Caco-2 (cell line): ENCODE results near the gene MAP3K19. TPM values are rescaled to one million over a fixed set of nuclear protein-coding genes. Genes with fewer than 3 reads are reported as not detected.

Source experiments
- BruUV-seq: library from RNA; stranded (reverse); fragments of 400-500 nt; replicated peaks from 2 replicates; lab custom pipeline; 2021; lab: Mats Ljungman, UMichigan
- CTCF ChIA-PET: fragments of 300-600 bp; sonication (Branson Sonifier 250); formaldehyde crosslinking; loops from one replicate; lab custom pipeline; 2022; ENCODE audit warnings: antibody characterized with exemption; lab: Charles Lee
- POLR2A ChIA-PET: fragments of 300-600 bp; sonication (Branson Sonifier 250); formaldehyde crosslinking; loops from one replicate; lab custom pipeline; 2022; ENCODE audit warnings: antibody characterized with exemption; lab: Charles Lee
- DNase-seq, 2 experiments: peaks; one replicate each; pipeline versions ENCODE4 v3.0.0 to v3.0.0-alpha.2; 2020 to 2022
- H3K27me3 ChIP-seq: replicated peaks from 2 replicates; pipeline ENCODE4 v1.6.0; 2011; ENCODE audit warnings: low read length; ENCODE audit not compliant: control insufficient read depth, insufficient read depth
- H3K36me3 ChIP-seq: 2 replicates; pipeline ENCODE4 v1.5.1; 2011; ENCODE audit warnings: low read length; ENCODE audit not compliant: control insufficient read depth, insufficient read depth
- H3K4me1 ChIP-seq: fragments of 250-450 bp; sonication (Bioruptor Pico); 2 replicates; pipeline ENCODE4 v1.5.1; 2020; ENCODE audit warnings: mild to moderate bottlenecking
- H3K4me3 ChIP-seq: 2 replicates; pipeline ENCODE4 v1.5.1; 2011; ENCODE audit warnings: low read depth, mild to moderate bottlenecking, control low read depth, low read length
- H3K9me3 ChIP-seq: fragments of 250-450 bp; sonication (Bioruptor Pico); 2 replicates; pipeline ENCODE4 v1.5.1; 2020; ENCODE audit warnings: mild to moderate bottlenecking, moderate library complexity
- H3K27ac Mint-ChIP-seq: one replicate; pipeline ENCODE4 v1.8.0; 2022; ENCODE audit warnings: mixed read lengths; ENCODE audit not compliant: unreplicated experiment
- H3K27me3 Mint-ChIP-seq: one replicate; pipeline ENCODE4 v1.8.0; 2022; ENCODE audit warnings: mixed read lengths; ENCODE audit not compliant: insufficient read depth, unreplicated experiment
- H3K36me3 Mint-ChIP-seq: one replicate; pipeline ENCODE4 v1.8.0; 2022; ENCODE audit warnings: mild to moderate bottlenecking, mixed read lengths; ENCODE audit not compliant: insufficient read depth, unreplicated experiment
- H3K4me1 Mint-ChIP-seq: one replicate; pipeline ENCODE4 v1.8.0; 2022; ENCODE audit warnings: low read depth, mixed read lengths; ENCODE audit not compliant: unreplicated experiment
- H3K4me3 Mint-ChIP-seq: one replicate; pipeline ENCODE4 v1.8.0; 2022; ENCODE audit warnings: mild to moderate bottlenecking, moderate library complexity, mixed read lengths; ENCODE audit not compliant: unreplicated experiment
- H3K9me3 Mint-ChIP-seq: one replicate; pipeline ENCODE4 v1.8.0; 2022; ENCODE audit warnings: mixed read lengths; ENCODE audit not compliant: unreplicated experiment
- intact Hi-C: fragments of 100-400 bp; cut with micrococcal nuclease; formaldehyde crosslinking; loops from one replicate; pipeline ENCODE4 v1.10.0; 2022; ENCODE audit not compliant: unreplicated experiment
- total RNA-seq: library from RNA; stranded (reverse); gene quantifications from 2 replicates; pipeline ENCODE4 v1.2.3, GENCODE V29; 2022
- TF ChIP-seq, protein P1 (sequence below), 2 experiments: fragments of 200-600 bp in 1 of 2; IDR thresholded peaks; 1 replicate in 1 of 2; 2 replicates in 1 of 2; pipeline versions ENCODE4 v1.5.1 to v1.8.0; 2011 to 2022; ENCODE audit warnings: antibody characterized with exemption in 1 of 2, control low read depth in 1 of 2, inconsistent platforms in 1 of 2, low read depth in 1 of 2, low read length in 1 of 2, mild to moderate bottlenecking in 1 of 2, moderate library complexity in 1 of 2; ENCODE audit not compliant: insufficient read depth in 1 of 2, severe bottlenecking in 1 of 2, unreplicated experiment in 1 of 2

The MAP3K19 gene
- total RNA-seq, 1 experiment from 2014 or later: not detected

DNA sequence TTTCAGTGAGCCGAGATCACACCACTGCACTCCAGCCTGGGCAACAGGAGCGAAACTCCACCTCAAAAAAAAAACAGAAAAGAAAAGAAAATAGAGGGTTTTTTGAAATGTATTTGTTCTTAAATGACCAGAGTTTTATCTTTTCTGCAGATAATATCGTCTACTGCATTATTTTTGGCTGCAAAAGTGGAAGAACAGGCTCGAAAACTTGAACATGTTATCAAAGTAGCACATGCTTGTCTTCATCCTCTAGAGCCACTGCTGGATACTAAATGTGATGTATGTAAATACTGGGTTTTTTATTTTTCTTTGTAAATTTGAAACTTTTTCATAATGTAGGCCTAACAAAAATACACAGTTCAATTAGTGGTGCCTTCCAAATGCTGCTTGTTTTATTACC, 110.6 kb downstream of the MAP3K19 start:
- BruUV-seq: no TSS peak
- H3K27me3 Mint-ChIP-seq: no peaks in the 10 kb centered on the region
- TF ChIP-seq, protein P1, sequence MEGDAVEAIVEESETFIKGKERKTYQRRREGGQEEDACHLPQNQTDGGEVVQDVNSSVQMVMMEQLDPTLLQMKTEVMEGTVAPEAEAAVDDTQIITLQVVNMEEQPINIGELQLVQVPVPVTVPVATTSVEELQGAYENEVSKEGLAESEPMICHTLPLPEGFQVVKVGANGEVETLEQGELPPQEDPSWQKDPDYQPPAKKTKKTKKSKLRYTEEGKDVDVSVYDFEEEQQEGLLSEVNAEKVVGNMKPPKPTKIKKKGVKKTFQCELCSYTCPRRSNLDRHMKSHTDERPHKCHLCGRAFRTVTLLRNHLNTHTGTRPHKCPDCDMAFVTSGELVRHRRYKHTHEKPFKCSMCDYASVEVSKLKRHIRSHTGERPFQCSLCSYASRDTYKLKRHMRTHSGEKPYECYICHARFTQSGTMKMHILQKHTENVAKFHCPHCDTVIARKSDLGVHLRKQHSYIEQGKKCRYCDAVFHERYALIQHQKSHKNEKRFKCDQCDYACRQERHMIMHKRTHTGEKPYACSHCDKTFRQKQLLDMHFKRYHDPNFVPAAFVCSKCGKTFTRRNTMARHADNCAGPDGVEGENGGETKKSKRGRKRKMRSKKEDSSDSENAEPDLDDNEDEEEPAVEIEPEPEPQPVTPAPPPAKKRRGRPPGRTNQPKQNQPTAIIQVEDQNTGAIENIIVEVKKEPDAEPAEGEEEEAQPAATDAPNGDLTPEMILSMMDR (IDR thresholded peaks at IDR 0.05; ENCODE audit: insufficient read depth in 1 of 2, low read depth in 1 of 2, low read length in 1 of 2, severe bottlenecking in 1 of 2, unreplicated experiment in 1 of 2): no peak
- peaks cover 15% of the 10 kb centered on the region for H3K4me1 ChIP-seq
- DNase-seq: no peak
- no peak overlapping the region for H3K4me3 ChIP-seq
- peaks cover 19% of the 10 kb centered on the region for H3K4me1 Mint-ChIP-seq
- CTCF ChIA-PET: no interaction called here
- POLR2A ChIA-PET: no interaction called here
- H3K27me3 ChIP-seq: no peaks in the 10 kb centered on the region
- H3K9me3 Mint-ChIP-seq: no peaks in the 10 kb centered on the region
- no peaks in the 10 kb centered on the region for H3K9me3 ChIP-seq
- H3K36me3 ChIP-seq: no peaks in the 10 kb centered on the region
- intact Hi-C loops: no loop called here
- peaks cover 60% of the 10 kb centered on the region for H3K36me3 Mint-ChIP-seq
- no peak overlapping the region for H3K4me3 Mint-ChIP-seq
- H3K27ac Mint-ChIP-seq: no peak overlapping the region

DNA sequence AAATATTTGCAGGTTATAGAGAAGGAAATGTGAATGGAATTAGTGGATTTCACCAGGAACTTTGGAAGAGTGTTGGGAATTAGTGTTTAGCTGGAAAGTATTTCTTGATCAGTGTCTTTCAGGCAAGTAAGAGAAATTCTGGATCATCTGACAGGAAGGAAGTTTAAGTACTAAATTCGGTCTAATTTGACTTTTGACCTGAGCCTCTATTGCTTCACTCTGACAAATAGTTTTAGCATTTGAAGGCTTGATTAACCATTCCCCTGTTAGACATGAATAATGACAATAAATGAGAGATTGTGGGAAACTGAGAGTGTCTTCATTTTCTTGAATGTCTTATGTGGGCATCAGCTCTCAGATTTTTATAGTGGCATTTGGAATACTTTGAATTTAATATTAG, 112.6 kb downstream of the MAP3K19 start:
- no peaks in the 10 kb centered on the region for H3K9me3 ChIP-seq
- POLR2A ChIA-PET: no interaction called here
- intact Hi-C loops: no loop called here
- Mint-ChIP-seq H3K36me3 (peaks cover 55% of the 10 kb centered on the region), H3K4me3 (no peak overlapping the region), H3K9me3 (no peaks in the 10 kb centered on the region), H3K27ac (no peak overlapping the region), H3K27me3 (no peaks in the 10 kb centered on the region), H3K4me1 (peaks cover 19% of the 10 kb centered on the region)
- no peaks in the 10 kb centered on the region for H3K36me3 ChIP-seq
- BruUV-seq: no TSS peak
- TF ChIP-seq, protein P1 (IDR thresholded peaks at IDR 0.05; ENCODE audit: insufficient read depth in 1 of 2, low read depth in 1 of 2, low read length in 1 of 2, severe bottlenecking in 1 of 2, unreplicated experiment in 1 of 2): no peak
- no peak overlapping the region for H3K4me3 ChIP-seq
- peaks cover 15% of the 10 kb centered on the region for H3K4me1 ChIP-seq
- CTCF ChIA-PET: no interaction called here
- DNase-seq: no peak
- no peaks in the 10 kb centered on the region for H3K27me3 ChIP-seq

DNA sequence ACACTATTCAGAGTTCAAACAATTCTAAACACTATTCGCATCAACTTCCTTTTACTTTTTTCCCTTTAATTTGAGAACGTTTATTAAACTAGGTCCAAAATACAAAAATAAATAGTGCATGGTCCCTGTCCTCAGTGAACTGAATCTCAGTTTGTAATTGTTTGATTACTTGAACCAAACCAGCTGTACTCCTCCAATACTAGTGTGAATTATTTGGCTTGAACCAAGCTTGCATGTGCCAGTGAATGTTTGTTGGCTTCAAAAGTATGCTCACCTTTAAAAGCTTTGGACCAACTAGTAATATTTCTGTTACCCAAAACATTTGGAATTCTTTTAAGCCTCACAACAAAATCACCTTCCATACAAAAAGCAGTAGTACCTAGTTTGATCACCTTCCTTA, 113.1 kb downstream of the MAP3K19 start:
- ChIA-PET POLR2A (no interaction called here), CTCF (no interaction called here)
- no TSS peak for BruUV-seq
- H3K4me3 Mint-ChIP-seq: no peak overlapping the region
- H3K9me3 ChIP-seq: no peaks in the 10 kb centered on the region
- H3K4me1 ChIP-seq: peaks cover 15% of the 10 kb centered on the region
- TF ChIP-seq, protein P1 (IDR thresholded peaks at IDR 0.05; ENCODE audit: insufficient read depth in 1 of 2, low read depth in 1 of 2, low read length in 1 of 2, severe bottlenecking in 1 of 2, unreplicated experiment in 1 of 2): no peak
- H3K27me3 ChIP-seq: no peaks in the 10 kb centered on the region
- no peaks in the 10 kb centered on the region for H3K27me3 Mint-ChIP-seq
- DNase-seq: no peak
- peaks cover 51% of the 10 kb centered on the region for H3K36me3 Mint-ChIP-seq
- intact Hi-C loops: no loop called here
- H3K9me3 Mint-ChIP-seq: no peaks in the 10 kb centered on the region
- H3K4me3 ChIP-seq: no peak overlapping the region
- no peaks in the 10 kb centered on the region for H3K36me3 ChIP-seq
- no peak overlapping the region for H3K27ac Mint-ChIP-seq
- peaks cover 19% of the 10 kb centered on the region for H3K4me1 Mint-ChIP-seq
